Measurements from ENCODE around the gene CALML5. TPM values are rescaled to one million over a fixed set of nuclear protein-coding genes. Genes with fewer than 3 reads are reported as not detected.

Gene CALML5
- total and polyA plus RNA-seq, 7 donors = not detected

GRCh38 chr10:5498791-5499492 lies 428 bp downstream of the CALML5 start:
- Histone ChIP-seq H3K4me1 (no peaks in the 10 kb centered on the region), H3K36me3 (no peaks in the 10 kb centered on the region), H3K27ac (no peak overlapping the region), H3K9me3 (no peaks in the 10 kb centered on the region), H3K27me3 (no peaks in the 10 kb centered on the region), H3K4me3 (no peak overlapping the region)
- intact Hi-C loops (cut with DNase I) = no loop called here
- peak; percentile 61 for DNase-seq
- no peak for TF ChIP-seq POLR2A (IDR thresholded peaks at IDR 0.05)
- no peak for TF ChIP-seq EP300 (IDR thresholded peaks at IDR 0.05)
- TF ChIP-seq CTCF (IDR thresholded peaks at IDR 0.05) = no peak
- TF ChIP-seq POLR2AphosphoS5 (IDR thresholded peaks at IDR 0.05) = no peak
- WGBS, 2 donors = 94 to 95% methylated on average over 61 of the region's 61 CpGs

GRCh38 chr10:5497948-5498730 lies 1.2 kb downstream of the CALML5 start:
- no peaks in the 10 kb centered on the region for H3K9me3 ChIP-seq
- DNase-seq = peak; percentile 36
- no peaks in the 10 kb centered on the region for H3K36me3 ChIP-seq
- TF ChIP-seq CTCF (IDR thresholded peaks at IDR 0.05) = no peak
- TF ChIP-seq POLR2AphosphoS5 (IDR thresholded peaks at IDR 0.05) = no peak
- TF ChIP-seq POLR2A (IDR thresholded peaks at IDR 0.05) = no peak
- no peak for TF ChIP-seq EP300 (IDR thresholded peaks at IDR 0.05)
- intact Hi-C loops (cut with DNase I) = no loop called here
- no peaks in the 10 kb centered on the region for H3K27me3 ChIP-seq
- WGBS, 2 donors = 93% methylated on average over 19 of the region's 19 CpGs
- no peaks in the 10 kb centered on the region for H3K4me1 ChIP-seq
- no peak overlapping the region for H3K4me3 ChIP-seq
- H3K27ac ChIP-seq = no peak overlapping the region

DNA sequence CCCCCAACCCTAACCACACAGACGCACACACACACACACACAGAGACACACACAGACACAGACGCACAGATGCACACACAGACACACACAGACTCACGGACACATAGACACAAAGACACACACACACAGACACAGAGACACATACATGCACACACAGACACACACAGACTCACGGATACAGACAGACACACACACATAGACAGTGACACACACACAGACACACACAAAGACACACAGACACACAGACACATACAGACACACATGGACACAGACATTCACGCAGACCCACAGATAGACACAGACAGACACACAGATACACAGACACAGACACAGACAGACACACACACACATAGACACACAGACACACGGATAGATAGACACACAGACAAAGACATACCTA lies 2.1 kb downstream of the CALML5 start:
- intact Hi-C loops (cut with DNase I) = no loop called here
- H3K27me3 ChIP-seq = no peaks in the 10 kb centered on the region
- TF ChIP-seq CTCF (IDR thresholded peaks at IDR 0.05) (no peak), POLR2AphosphoS5 (IDR thresholded peaks at IDR 0.05) (no peak), EP300 (IDR thresholded peaks at IDR 0.05) (no peak), POLR2A (IDR thresholded peaks at IDR 0.05) (no peak)
- no peak for DNase-seq
- no peaks in the 10 kb centered on the region for H3K4me1 ChIP-seq
- no peak overlapping the region for H3K27ac ChIP-seq
- 87 to 92% methylated on average over 6 of the region's 6 CpGs for WGBS, 2 donors
- H3K9me3 ChIP-seq = peaks cover 0 to 4% (median 1%) of the 10 kb centered on the region in 4 donors
- no peak overlapping the region for H3K4me3 ChIP-seq
- no peaks in the 10 kb centered on the region for H3K36me3 ChIP-seq

DNA sequence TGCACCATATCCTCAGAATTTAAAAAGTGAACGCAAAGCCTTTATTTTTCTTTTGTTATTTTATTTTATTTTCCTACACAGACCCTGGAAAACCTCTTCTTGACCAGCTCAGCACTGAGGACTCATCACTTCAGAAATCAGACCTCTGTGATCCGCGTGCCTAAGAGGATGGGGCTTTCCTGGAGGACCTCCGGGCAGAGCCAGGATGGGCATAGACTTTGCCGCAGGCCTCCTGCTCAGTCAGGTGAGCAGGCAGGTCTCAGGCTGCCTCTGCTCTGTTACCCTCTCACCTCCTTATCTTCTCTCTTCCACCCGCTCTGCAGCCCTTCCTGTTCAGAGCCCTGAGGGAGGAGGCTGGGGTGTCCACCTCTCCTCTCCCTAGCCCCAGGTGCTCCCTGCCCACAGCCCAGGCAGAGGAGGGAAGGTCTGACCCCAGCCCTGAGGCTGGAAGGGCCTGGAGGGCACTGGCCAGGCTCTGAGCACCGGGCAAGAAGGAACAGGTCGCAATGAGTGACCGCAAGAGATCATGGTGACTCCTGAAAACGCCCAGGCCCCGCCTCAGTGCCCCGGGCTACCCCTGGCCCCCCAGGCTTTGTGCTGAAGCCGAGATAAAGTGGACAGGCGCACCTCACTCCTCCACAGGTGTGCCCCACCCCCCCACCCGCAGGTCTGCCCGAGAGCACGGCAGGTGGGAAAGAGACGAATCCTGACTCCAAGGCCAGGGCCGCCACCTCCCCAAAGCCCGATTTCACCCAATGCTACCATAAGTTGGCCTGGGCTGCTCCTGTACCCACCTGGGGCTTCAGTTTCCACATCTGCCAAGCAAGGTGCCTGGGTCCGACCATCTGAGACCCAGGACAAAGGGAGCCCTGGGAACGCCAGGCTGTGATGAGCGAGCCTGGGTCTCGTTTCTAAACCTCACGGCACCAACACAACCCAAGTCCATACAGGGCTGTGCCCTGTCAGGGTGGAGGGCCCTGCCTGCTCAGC lies 2.8 kb downstream of the CALML5 start:
- no peaks in the 10 kb centered on the region for H3K36me3 ChIP-seq
- no peaks in the 10 kb centered on the region for H3K27me3 ChIP-seq
- no peaks in the 10 kb centered on the region for H3K4me1 ChIP-seq
- TF ChIP-seq EP300 (IDR thresholded peaks at IDR 0.05) (no peak), CTCF (IDR thresholded peaks at IDR 0.05) (no peak), POLR2A (IDR thresholded peaks at IDR 0.05) (no peak), POLR2AphosphoS5 (IDR thresholded peaks at IDR 0.05) (no peak)
- WGBS, 2 donors = 81 to 89% methylated on average over 25 of the region's 25 CpGs
- H3K27ac ChIP-seq = no peak overlapping the region
- intact Hi-C loops (cut with DNase I) = no loop called here
- no peak overlapping the region for H3K4me3 ChIP-seq
- peaks cover 0 to 4% (median 2%) of the 10 kb centered on the region in 4 donors for H3K9me3 ChIP-seq
- DNase-seq = peak; percentile 62
